A673 (cell line): ENCODE results near the gene TRIM39.

ENCODE experiments used
- EZH2 ChIP-seq: fragments of 200-600 bp; sonication (generic); IDR thresholded peaks from 2 replicates; pipeline ENCODE4 v1.6.1; 2017; ENCODE audit warnings: borderline replicate concordance, low read depth, mild to moderate bottlenecking, mixed read lengths, antibody characterized with exemption, low read length; ENCODE audit not compliant: poor library complexity, severe bottlenecking
- TF ChIP-seq, protein P1 (sequence below): fragments of 300-800, 200-600 bp; sonication (generic); conservative IDR thresholded peaks from 2 replicates; pipeline ENCODE4 v1.5.1; 2017; ENCODE audit warnings: low read depth, mild to moderate bottlenecking, antibody characterized with exemption, low read length, moderate library complexity, mixed read lengths

DNA sequence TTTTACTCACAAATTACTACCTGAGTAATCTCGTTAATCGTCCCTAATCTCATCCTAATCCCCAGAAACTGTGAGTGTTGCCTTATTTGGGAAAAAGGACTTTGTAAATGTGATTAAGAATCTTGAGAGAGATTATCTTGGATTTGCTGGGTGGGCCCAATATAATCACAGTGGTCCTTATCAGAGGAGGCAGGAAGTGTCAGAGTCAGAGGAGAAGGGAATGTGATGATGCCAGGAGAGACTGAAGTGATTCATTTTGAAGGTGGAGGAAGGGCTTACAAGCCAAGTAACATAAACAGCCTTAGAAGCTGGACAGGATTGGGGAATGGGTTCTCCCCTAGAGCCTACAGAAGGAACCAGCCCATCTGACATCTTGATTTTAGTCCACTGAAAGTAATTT lies 34.9 kb downstream of the TRIM39 start:
- TF ChIP-seq, protein P1, sequence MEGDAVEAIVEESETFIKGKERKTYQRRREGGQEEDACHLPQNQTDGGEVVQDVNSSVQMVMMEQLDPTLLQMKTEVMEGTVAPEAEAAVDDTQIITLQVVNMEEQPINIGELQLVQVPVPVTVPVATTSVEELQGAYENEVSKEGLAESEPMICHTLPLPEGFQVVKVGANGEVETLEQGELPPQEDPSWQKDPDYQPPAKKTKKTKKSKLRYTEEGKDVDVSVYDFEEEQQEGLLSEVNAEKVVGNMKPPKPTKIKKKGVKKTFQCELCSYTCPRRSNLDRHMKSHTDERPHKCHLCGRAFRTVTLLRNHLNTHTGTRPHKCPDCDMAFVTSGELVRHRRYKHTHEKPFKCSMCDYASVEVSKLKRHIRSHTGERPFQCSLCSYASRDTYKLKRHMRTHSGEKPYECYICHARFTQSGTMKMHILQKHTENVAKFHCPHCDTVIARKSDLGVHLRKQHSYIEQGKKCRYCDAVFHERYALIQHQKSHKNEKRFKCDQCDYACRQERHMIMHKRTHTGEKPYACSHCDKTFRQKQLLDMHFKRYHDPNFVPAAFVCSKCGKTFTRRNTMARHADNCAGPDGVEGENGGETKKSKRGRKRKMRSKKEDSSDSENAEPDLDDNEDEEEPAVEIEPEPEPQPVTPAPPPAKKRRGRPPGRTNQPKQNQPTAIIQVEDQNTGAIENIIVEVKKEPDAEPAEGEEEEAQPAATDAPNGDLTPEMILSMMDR = no peak
- TF ChIP-seq EZH2 = no peak
